Peyer's patch (tissue), 4 donors: ENCODE results near the gene RAB34. TPM values are rescaled to one million over a fixed set of nuclear protein-coding genes. Genes with fewer than 3 reads are reported as not detected.
"Not testable (repeated sequence)": the region's sequence is repeated elsewhere in the genome, so short reads cannot be mapped to it uniquely, and the experiment has no call there.

Experiments
- DNase-seq, 3 donors: peaks; one replicate each; pipeline ENCODE4 v3.0.0-alpha.2; 2017 to 2019
- H3K27ac ChIP-seq, 4 donors: fragments of 200-600 bp; sonication (generic); one replicate each; pipeline ENCODE4 v1.5.1; 2016 to 2019
- H3K27me3 ChIP-seq, 2 donors: fragments of 200-600 bp; sonication (generic); one replicate each; pipeline ENCODE4 v1.5.1; 2019
- H3K36me3 ChIP-seq, 3 donors: fragments of 200-600 bp; sonication (generic); one replicate each; pipeline ENCODE4 v1.5.1; 2016 to 2019
- H3K4me1 ChIP-seq, 4 donors: fragments of 200-600 bp; sonication (generic); one replicate each; pipeline ENCODE4 v1.5.1; 2016 to 2019
- H3K4me3 ChIP-seq, 4 donors: fragments of 200-600 bp; sonication (generic); 1 replicate in 3 of 4; 2 replicates in 1 of 4; pipeline ENCODE4 v1.5.1; 2016 to 2019; ENCODE audit warnings: mild to moderate bottlenecking in 1 of 4
- H3K9me3 ChIP-seq, 4 donors: fragments of 200-600 bp; sonication (generic); one replicate each; pipeline ENCODE4 v1.5.1; 2016 to 2019; ENCODE audit warnings: mild to moderate bottlenecking in 1 of 4
- POLR2A ChIP-seq, 2 donors: fragments of 450-650 bp; IDR thresholded peaks; one replicate each; pipeline ENCODE4 v1.5.1; 2017; ENCODE audit warnings: antibody characterized with exemption in 2 of 2, mild to moderate bottlenecking in 2 of 2, moderate library complexity in 2 of 2
- total RNA-seq, 4 donors: library from RNA; depleted of rRNA; stranded (reverse); fragments of >200 nt; gene quantifications; one replicate each; pipeline ENCODE4 v1.1.0, GENCODE V29; 2016
- TF ChIP-seq, protein P1 (sequence below), 6 experiments: fragments of 450-650 bp in 4 of 6; fragments of 200-600 bp in 2 of 6; sonication (generic) in 1 of 6; IDR thresholded peaks; one replicate each; pipeline ENCODE4 v1.5.1; 2017 to 2019; ENCODE audit warnings: antibody characterized with exemption in 6 of 6, mild to moderate bottlenecking in 3 of 6, moderate library complexity in 1 of 6

RAB34 gene
- total RNA-seq, 4 donors from 2014 or later, result 14.5 to 69.3 (median 30.2) TPM

DNA sequence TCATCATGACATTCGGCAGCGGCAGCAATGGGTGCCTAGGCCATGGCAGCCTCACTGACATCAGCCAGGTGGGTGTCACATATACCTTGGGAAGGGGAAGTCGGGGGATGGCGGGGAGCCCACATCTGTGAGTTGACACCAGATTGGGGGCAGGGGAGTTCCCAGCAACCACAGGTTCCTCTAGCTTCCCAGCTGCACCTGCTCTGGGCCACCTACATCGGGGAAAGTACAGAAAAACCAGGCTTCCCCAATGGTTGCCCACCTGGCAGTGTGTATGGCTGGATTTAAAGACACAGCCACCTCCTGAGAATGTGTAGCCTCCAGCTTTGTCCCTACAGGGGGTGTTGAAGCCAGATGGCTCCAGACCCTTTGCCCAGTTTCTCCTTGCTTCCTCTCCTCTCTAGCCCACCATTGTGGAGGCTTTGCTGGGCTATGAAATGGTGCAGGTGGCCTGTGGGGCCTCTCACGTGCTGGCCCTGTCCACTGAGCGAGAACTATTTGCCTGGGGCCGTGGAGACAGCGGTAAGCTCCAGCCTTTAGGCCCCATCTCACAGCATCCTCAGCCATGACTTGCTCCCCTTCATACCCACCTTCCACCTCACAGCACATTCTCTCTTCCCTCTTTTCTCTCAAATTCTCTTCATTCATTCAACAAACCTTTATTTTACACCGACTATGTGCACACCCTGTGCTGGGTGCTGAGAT is 21.2 kb upstream of the RAB34 start:
- TF ChIP-seq POLR2A (IDR thresholded peaks at IDR 0.05), result no peak
- TF ChIP-seq, protein P1, sequence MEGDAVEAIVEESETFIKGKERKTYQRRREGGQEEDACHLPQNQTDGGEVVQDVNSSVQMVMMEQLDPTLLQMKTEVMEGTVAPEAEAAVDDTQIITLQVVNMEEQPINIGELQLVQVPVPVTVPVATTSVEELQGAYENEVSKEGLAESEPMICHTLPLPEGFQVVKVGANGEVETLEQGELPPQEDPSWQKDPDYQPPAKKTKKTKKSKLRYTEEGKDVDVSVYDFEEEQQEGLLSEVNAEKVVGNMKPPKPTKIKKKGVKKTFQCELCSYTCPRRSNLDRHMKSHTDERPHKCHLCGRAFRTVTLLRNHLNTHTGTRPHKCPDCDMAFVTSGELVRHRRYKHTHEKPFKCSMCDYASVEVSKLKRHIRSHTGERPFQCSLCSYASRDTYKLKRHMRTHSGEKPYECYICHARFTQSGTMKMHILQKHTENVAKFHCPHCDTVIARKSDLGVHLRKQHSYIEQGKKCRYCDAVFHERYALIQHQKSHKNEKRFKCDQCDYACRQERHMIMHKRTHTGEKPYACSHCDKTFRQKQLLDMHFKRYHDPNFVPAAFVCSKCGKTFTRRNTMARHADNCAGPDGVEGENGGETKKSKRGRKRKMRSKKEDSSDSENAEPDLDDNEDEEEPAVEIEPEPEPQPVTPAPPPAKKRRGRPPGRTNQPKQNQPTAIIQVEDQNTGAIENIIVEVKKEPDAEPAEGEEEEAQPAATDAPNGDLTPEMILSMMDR (IDR thresholded peaks at IDR 0.05), result no peak
- no peaks in the 10 kb centered on the region for H3K36me3 ChIP-seq
- H3K27me3 ChIP-seq, result no peaks in the 10 kb centered on the region
- H3K4me3 ChIP-seq, result no peak overlapping the region
- peak in 2 of 3 donors; percentile 83 to 86 for DNase-seq
- no peaks in the 10 kb centered on the region for H3K9me3 ChIP-seq
- H3K27ac ChIP-seq, result peak overlapping the region in 2 of 4 donors; percentile 52 to 83
- peaks cover 0 to 23% (median 16%) of the 10 kb centered on the region in 4 donors for H3K4me1 ChIP-seq

DNA sequence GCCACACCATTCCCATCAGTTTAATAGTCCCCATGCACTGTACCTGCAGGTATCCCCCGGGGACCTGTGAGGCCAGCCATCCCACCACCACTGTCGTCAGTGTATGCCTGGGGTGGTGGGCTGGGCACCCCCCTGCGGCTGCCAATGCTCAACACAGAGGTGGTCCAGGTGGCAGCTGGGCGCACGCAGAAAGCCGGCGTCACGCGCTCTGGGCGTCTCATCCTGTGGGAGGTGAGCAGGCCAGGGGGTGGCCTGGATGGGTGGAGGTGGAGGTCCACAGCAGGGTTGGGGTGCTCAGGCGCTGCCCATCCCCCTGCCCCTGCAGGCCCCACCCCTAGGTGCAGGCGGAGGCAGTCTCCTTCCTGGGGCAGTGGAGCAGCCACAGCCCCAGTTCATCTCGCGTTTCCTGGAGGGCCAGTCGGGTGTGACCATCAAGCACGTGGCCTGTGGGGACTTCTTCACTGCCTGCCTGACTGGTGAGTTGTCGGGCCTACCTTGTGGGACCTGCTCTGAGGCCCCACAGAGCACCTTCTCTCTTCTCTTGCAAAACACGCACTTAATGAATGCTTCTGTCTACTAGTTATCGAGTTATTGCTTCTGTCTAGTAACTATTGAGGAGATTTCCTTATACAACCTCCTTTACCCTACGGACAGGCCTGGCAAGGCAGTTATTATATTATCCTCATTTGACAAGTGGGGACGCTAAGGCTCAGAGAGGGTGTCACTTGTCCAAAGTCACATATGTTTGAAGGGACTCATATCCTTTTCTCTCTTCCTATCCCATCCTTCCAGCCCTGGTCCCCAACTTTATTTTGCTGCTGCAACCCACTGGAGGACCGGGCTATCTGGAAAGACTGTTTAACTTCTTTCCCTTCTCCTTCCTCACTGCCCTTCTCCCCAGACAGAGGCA is 20.4 kb upstream of the RAB34 start:
- H3K4me3 ChIP-seq, result peak overlapping the region in 1 of 4 donors; percentile 10
- no peaks in the 10 kb centered on the region for H3K27me3 ChIP-seq
- no peaks in the 10 kb centered on the region for H3K9me3 ChIP-seq
- no peaks in the 10 kb centered on the region for H3K36me3 ChIP-seq
- H3K4me1 ChIP-seq, result peaks cover 0 to 23% (median 14%) of the 10 kb centered on the region in 4 donors
- TF ChIP-seq POLR2A (IDR thresholded peaks at IDR 0.05), result no peak
- TF ChIP-seq, protein P1 (IDR thresholded peaks at IDR 0.05), result no peak
- peak overlapping the region in 2 of 4 donors; percentile 52 to 83 for H3K27ac ChIP-seq
- peak in 2 of 3 donors; percentile 88 to 89 for DNase-seq

DNA sequence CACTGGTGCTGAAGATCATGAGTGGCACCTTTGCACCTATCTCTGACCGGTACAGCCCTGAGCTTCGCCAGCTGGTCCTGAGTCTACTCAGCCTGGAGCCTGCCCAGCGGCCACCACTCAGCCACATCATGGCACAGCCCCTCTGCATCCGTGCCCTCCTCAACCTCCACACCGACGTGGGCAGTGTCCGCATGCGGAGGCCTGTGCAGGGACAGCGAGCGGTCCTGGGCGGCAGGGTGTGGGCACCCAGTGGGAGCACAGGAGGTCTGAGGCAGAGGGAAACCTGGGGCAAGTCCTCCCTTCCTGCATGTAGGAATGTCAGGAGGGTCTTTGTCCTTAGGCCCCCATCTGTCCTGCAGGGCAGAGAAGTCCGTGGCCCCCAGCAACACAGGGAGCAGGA is 19.6 kb upstream of the RAB34 start:
- Histone ChIP-seq H3K36me3 (no peaks in the 10 kb centered on the region), H3K27ac (peak overlapping the region in 1 of 4 donors; percentile 83), H3K27me3 (no peaks in the 10 kb centered on the region), H3K4me1 (peaks cover 0 to 23% (median 9%) of the 10 kb centered on the region in 4 donors), H3K4me3 (peak overlapping the region in 1 of 4 donors; percentile 10), H3K9me3 (no peaks in the 10 kb centered on the region)
- TF ChIP-seq, protein P1 (IDR thresholded peaks at IDR 0.05), result no peak
- TF ChIP-seq POLR2A (IDR thresholded peaks at IDR 0.05), result no peak
- no peak for DNase-seq

DNA sequence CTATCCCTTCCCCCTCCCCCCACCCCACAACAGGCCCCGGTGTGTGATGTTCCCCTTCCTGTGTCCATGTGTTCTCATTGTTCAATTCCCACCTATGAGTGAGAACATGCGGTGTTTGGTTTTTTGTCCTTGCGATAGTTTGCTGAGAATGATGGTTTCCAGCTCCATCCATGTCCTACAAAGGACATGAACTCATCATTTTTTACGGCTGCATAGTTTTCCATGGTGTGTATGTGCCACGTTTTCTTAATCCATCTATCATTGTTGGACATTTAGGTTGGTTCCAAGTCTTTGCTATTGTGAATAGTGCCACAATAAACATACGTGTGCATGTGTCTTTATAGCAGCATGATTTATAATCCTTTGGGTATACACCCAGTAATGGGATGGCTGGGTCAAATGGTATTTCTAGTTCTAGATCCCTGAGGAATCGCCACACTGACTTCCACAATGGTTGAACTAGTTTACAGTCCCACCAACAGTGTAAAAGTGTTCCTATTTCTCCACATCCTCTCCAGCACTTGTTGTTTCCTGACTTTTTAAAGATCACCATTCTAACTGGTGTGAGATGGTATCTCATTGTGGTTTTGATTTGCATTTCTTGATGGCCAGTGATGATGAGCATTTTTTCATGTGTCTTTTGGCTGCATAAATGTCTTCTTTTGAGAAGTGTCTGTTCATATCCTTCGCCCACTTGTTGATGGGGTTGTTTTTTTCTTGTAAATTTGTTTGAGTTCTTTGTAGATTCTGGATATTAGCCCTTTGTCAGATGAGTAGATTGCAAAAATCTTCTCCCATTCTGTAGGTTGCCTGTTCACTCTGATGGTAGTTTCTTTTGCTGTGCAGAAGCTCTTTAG is 18.5 kb upstream of the RAB34 start:
- H3K27me3 ChIP-seq, H3K36me3 ChIP-seq, H3K27ac ChIP-seq, DNase-seq, H3K4me3 ChIP-seq, H3K9me3 ChIP-seq: not testable (repeated sequence)
- peaks cover 0 to 20% (median 5%) of the 10 kb centered on the region in 4 donors for H3K4me1 ChIP-seq

DNA sequence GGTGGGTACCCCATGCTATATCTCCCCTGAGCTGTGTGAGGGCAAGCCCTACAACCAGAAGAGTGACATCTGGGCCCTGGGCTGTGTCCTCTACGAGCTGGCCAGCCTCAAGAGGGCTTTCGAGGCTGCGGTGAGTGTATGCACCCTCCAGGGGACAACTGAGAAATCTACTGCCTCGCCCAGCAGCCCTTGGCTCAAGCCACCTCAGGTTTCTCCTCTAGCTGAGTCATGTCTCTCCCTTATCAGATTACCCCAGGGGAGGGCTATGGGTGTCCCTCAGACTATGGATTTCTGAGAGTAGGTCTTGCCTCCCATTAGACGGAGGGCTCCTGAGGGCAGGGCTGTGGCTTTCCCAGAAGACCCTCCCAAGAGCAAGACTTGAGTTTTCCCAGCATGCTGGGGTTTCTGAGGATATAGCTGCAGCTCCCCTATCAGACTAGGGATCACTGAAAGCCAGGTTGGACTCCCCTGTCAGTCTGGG is 17.6 kb upstream of the RAB34 start:
- H3K4me3 ChIP-seq, result no peak overlapping the region
- no peaks in the 10 kb centered on the region for H3K36me3 ChIP-seq
- no peak for TF ChIP-seq POLR2A (IDR thresholded peaks at IDR 0.05)
- TF ChIP-seq, protein P1 (IDR thresholded peaks at IDR 0.05), result no peak
- H3K9me3 ChIP-seq, result no peaks in the 10 kb centered on the region
- peak overlapping the region in 1 of 4 donors; percentile 10 for H3K27ac ChIP-seq
- DNase-seq, result no peak
- no peaks in the 10 kb centered on the region for H3K27me3 ChIP-seq
- H3K4me1 ChIP-seq, result peaks cover 0 to 13% (median 3%) of the 10 kb centered on the region in 4 donors
